GM12892 (cell line): Measurements from ENCODE around the gene SLC46A3.

Experiments
- POLR2A ChIP-seq: IDR thresholded peaks from 2 replicates; pipeline ENCODE4 v1.6.1; 2011; ENCODE audit warnings: low read depth, low read length, control low read depth
- POLR2AphosphoS5 ChIP-seq: IDR thresholded peaks from 2 replicates; pipeline ENCODE4 v1.6.1; 2011; ENCODE audit warnings: low read depth, low read length, control low read depth
- TAF1 ChIP-seq: IDR thresholded peaks from 2 replicates; pipeline ENCODE4 v1.6.1; 2011; ENCODE audit warnings: low read depth, mild to moderate bottlenecking, control low read depth, low read length, borderline replicate concordance

GRCh38 chr13:28735481-28736029 is 16.8 kb upstream of the SLC46A3 start:
- TF ChIP-seq POLR2A: no peak
- TF ChIP-seq POLR2AphosphoS5: no peak
- TF ChIP-seq TAF1: no peak
